Body of pancreas (tissue), 4 donors: ENCODE measurements around the gene NME7. TPM values are rescaled to one million over a fixed set of nuclear protein-coding genes. Genes with fewer than 3 reads are reported as not detected.

Experiments used
- ATAC-seq: fragments of 150-250 bp; one replicate; pipeline ENCODE4 v1.9.1; 2016
- DNase-seq, 4 donors: peaks; one replicate each; pipeline ENCODE4 v3.0.0-alpha.2; 2019
- H3K27ac ChIP-seq, 4 donors: fragments of 200-600 bp; sonication (generic); 1 replicate in 3 of 4; 2 replicates in 1 of 4; pipeline versions ENCODE4 v1.5.1 to v1.6.1; 2016 to 2019; ENCODE audit warnings: mild to moderate bottlenecking in 1 of 4, mixed read lengths in 1 of 4, moderate library complexity in 1 of 4
- H3K27me3 ChIP-seq, 2 donors: fragments of 200-600 bp; sonication (generic); one replicate each; pipeline ENCODE4 v1.6.0; 2016; ENCODE audit warnings: mild to moderate bottlenecking in 1 of 2
- H3K36me3 ChIP-seq, 2 donors: fragments of 200-600 bp; sonication (generic); replicated peaks in 1 of 2; 2 replicates each; pipeline ENCODE4 v1.5.1; 2016; ENCODE audit warnings: low read depth in 2 of 2; ENCODE audit not compliant: insufficient read depth in 1 of 2
- H3K4me1 ChIP-seq: fragments of 200-600 bp; sonication (generic); one replicate; pipeline ENCODE4 v1.6.0; 2016
- H3K4me3 ChIP-seq, 2 donors: fragments of 200-600 bp; sonication (generic); 1 replicate in 1 of 2; 2 replicates in 1 of 2; pipeline ENCODE4 v1.5.1; 2016 to 2019
- H3K9me3 ChIP-seq, 3 donors: fragments of 200-600 bp; sonication (generic); 1 replicate in 2 of 3; 2 replicates in 1 of 3; pipeline ENCODE4 v1.5.1; 2016
- POLR2A ChIP-seq, 3 donors: fragments of 450-650 bp; IDR thresholded peaks; one replicate each; pipeline ENCODE4 v1.6.1; 2016; ENCODE audit warnings: antibody characterized with exemption in 3 of 3, mild to moderate bottlenecking in 2 of 3
- WGBS, 2 donors: methylation state at CpG; one replicate each; pipeline ENCODE4 v1.1.5; 2017; 5-methylcytosine and 5-hydroxymethylcytosine counted together
- intact Hi-C: fragments of 100-400 bp; cut with DNase I; formaldehyde crosslinking; loops from one replicate; pipeline ENCODE4 v1.15.1; 2023
- total RNA-seq, 2 donors: library from RNA; depleted of rRNA; stranded (reverse); fragments of >200 nt; gene quantifications; one replicate each; pipeline ENCODE4 v1.1.0, GENCODE V29; 2016
- TF ChIP-seq, protein P1 (sequence below), 7 experiments: fragments of 450-650 bp in 4 of 7; fragments of 200-600 bp in 3 of 7; sonication (generic) in 3 of 7; IDR thresholded peaks; one replicate each; pipeline ENCODE4 v1.5.1; 2016 to 2019; ENCODE audit warnings: antibody characterized with exemption in 7 of 7

Gene NME7
- total RNA-seq, 2 donors from 2014 or later, result 8.9 to 23.9 TPM

DNA sequence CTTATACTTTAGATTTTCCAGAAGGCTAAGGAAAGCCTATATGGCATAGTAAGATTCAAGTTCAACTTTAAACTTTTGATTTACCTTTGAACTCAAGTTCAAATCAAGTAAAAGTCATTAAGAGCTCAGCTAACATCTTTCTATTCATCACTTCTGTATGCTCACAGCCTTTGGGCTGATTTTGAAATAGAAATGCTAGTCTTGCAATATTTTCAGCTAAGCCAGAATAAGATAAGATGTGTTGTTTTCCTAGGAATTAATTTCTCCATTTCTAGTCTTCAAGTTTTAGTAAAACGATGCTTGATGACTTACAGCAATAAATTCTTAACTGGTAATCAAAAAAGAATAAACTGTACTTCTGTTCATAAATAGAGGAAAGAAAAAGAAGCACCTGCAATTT, 225.5 kb downstream of the NME7 start:
- Histone ChIP-seq H3K9me3 (no peaks in the 10 kb centered on the region), H3K27me3 (no peaks in the 10 kb centered on the region), H3K36me3 (no peaks in the 10 kb centered on the region), H3K4me1 (peaks cover 28% of the 10 kb centered on the region), H3K4me3 (no peak overlapping the region), H3K27ac (no peak overlapping the region)
- intact Hi-C loops, result no loop called here
- ATAC-seq (no peak), DNase-seq (no peak)
- no peak for TF ChIP-seq POLR2A (IDR thresholded peaks at IDR 0.05)
- TF ChIP-seq, protein P1, sequence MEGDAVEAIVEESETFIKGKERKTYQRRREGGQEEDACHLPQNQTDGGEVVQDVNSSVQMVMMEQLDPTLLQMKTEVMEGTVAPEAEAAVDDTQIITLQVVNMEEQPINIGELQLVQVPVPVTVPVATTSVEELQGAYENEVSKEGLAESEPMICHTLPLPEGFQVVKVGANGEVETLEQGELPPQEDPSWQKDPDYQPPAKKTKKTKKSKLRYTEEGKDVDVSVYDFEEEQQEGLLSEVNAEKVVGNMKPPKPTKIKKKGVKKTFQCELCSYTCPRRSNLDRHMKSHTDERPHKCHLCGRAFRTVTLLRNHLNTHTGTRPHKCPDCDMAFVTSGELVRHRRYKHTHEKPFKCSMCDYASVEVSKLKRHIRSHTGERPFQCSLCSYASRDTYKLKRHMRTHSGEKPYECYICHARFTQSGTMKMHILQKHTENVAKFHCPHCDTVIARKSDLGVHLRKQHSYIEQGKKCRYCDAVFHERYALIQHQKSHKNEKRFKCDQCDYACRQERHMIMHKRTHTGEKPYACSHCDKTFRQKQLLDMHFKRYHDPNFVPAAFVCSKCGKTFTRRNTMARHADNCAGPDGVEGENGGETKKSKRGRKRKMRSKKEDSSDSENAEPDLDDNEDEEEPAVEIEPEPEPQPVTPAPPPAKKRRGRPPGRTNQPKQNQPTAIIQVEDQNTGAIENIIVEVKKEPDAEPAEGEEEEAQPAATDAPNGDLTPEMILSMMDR (IDR thresholded peaks at IDR 0.05), result no peak
- 2 to 82% methylated on average over 1 of the region's 1 CpG for WGBS, 2 donors

DNA sequence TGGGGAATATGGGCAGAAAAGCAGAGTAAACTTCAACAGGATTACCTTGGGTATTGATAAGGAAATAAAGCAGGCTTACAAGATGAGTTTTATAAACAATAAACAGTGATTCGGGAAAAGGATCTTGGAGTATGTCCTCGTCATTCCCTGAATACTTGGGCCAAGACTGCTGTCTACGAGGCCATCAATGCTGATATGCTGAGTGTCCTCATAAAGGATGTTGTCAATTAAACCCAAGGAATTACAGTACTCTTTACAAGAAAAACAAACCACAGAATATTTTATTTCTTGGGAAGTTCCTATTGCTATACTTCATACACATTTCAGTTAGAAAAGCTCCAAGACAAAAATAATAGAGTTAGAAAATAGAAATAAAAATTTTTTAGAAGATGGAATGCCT, 226.2 kb downstream of the NME7 start:
- no peaks in the 10 kb centered on the region for H3K9me3 ChIP-seq
- 83 to 91% methylated on average over 3 of the region's 3 CpGs for WGBS, 2 donors
- no peak overlapping the region for H3K4me3 ChIP-seq
- DNase-seq, result no peak
- H3K4me1 ChIP-seq, result peaks cover 22% of the 10 kb centered on the region
- intact Hi-C loops, result no loop called here
- no peak for ATAC-seq
- no peak overlapping the region for H3K27ac ChIP-seq
- H3K36me3 ChIP-seq, result no peaks in the 10 kb centered on the region
- H3K27me3 ChIP-seq, result no peaks in the 10 kb centered on the region
- TF ChIP-seq, protein P1 (IDR thresholded peaks at IDR 0.05), result no peak
- TF ChIP-seq POLR2A (IDR thresholded peaks at IDR 0.05), result no peak

DNA sequence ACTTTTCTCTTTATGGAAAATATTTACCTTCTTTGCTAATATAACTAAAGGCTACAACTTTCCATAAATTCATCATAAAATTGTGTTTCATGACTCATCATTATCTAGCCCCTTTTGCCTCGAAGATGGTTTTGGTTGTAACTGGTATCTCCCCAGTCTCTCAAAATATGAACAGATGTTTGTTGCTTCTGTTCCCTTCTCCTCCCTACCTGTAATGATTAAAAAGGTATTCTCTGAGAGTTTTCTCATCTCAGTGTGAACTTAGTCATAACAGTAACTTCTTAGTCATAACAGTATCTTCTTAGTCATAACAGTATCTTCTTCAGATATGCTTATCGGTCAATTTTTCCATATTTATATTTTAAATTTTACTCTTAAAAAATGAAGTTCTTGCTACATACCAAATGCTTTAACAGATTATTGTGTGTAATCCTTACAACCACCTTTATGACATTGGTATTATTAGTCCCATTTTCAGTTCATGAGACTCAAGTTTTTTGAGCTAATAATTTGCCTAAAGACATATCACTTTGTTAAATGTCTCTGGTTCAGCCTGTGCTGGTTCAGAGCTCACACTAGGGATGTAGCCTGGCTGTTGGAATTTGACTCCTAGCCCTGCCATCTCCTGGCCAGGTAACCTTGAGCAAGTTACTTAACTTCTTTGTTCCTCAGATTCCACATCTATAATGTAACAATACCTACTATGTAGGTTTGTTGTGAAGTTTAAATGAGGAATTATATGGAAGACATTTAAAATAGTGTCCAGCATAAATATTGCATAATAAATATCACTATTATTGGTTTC, 228.5 kb downstream of the NME7 start:
- Histone ChIP-seq H3K4me3 (no peak overlapping the region), H3K27ac (no peak overlapping the region), H3K27me3 (no peaks in the 10 kb centered on the region), H3K4me1 (peaks cover 3% of the 10 kb centered on the region), H3K36me3 (no peaks in the 10 kb centered on the region), H3K9me3 (no peaks in the 10 kb centered on the region)
- ATAC-seq (no peak), DNase-seq (no peak)
- 91 to 93% methylated on average over 2 of the region's 2 CpGs for WGBS, 2 donors
- intact Hi-C loops, result no loop called here
- no peak for TF ChIP-seq POLR2A (IDR thresholded peaks at IDR 0.05)
- TF ChIP-seq, protein P1 (IDR thresholded peaks at IDR 0.05), result no peak

DNA sequence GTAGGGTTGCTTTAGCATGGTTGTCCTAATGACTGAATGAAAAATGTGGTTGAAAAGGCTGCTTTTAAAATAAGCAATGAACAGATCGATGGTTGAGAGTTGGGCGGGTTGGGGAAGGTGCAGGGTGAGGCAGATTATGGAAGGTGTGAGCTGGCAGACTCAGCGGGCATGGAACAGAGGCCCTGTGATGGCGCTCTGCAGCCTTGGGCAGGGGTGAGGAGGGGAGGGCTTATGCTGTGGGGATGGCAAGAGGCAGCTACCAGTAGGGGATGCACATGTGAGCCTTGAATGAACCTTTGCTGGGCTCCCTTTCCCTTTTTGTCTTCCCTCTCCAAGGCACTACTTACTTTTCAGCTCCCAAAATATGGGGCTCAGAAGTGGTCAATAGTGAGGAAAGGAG, 230.2 kb downstream of the NME7 start:
- DNase-seq (no peak), ATAC-seq (no peak)

More for the DNA sequence above, 230.2 kb downstream of the NME7 start:
- no peaks in the 10 kb centered on the region for H3K36me3 ChIP-seq
- H3K27ac ChIP-seq, result no peak overlapping the region
- no peak overlapping the region for H3K4me3 ChIP-seq
- no peak for TF ChIP-seq POLR2A (IDR thresholded peaks at IDR 0.05)
- TF ChIP-seq, protein P1 (IDR thresholded peaks at IDR 0.05), result no peak
- H3K4me1 ChIP-seq, result peaks cover 9% of the 10 kb centered on the region
- intact Hi-C loops, result no loop called here
- H3K9me3 ChIP-seq, result no peaks in the 10 kb centered on the region
- no peaks in the 10 kb centered on the region for H3K27me3 ChIP-seq
- 89 to 95% methylated on average over 4 of the region's 4 CpGs for WGBS, 2 donors
